Measurements from ENCODE around the gene ALG2. TPM values are rescaled to one million over a fixed set of nuclear protein-coding genes. Genes with fewer than 3 reads are reported as not detected.

Gene ALG2
- total and polyA plus RNA-seq, 9 of the 15 experiments (the other 6 are each of a cell fraction or from before 2014, with no cell fraction given), result 4.9 to 41.9 (median 20.2) TPM

- TF ChIP-seq TEAD2 (tag; IDR thresholded peaks at IDR 0.05), result no peak
- no peak for TF ChIP-seq CBX1 (IDR thresholded peaks at IDR 0.05; ENCODE audit: low read depth)
- no peak for TF ChIP-seq SPI1 (IDR thresholded peaks at IDR 0.05; ENCODE audit: borderline replicate concordance, low read depth, low read length)
- TF ChIP-seq CUX1 (CRISPR knock-in tag; IDR thresholded peaks at IDR 0.05), result no peak
- TF ChIP-seq CBFB (CRISPR knock-in tag; IDR thresholded peaks at IDR 0.05), result no peak
- TF ChIP-seq MBD1 (CRISPR knock-in tag; IDR thresholded peaks at IDR 0.05), result no peak
- TF ChIP-seq THRB (CRISPR knock-in tag; conservative IDR thresholded peaks at IDR 0.05), result no peak
- TF ChIP-seq TCF3 (CRISPR knock-in tag; IDR thresholded peaks at IDR 0.05), result no peak
- TF ChIP-seq SNIP1 (IDR thresholded peaks at IDR 0.05; ENCODE audit: low read depth), result no peak
- TF ChIP-seq STAT5B (CRISPR knock-in tag; IDR thresholded peaks at IDR 0.05), result no peak
- TF ChIP-seq HEY1 (CRISPR knock-in tag; IDR thresholded peaks at IDR 0.05; ENCODE audit: borderline replicate concordance), result no peak
These were observed 23.8 kb downstream of the ALG2 start (continued) for GRCh38 chr9:99197987-99198386.
